Aorta (tissue), 5 donors: ENCODE data around the gene CLSTN1. TPM values are rescaled to one million over a fixed set of nuclear protein-coding genes. Genes with fewer than 3 reads are reported as not detected.

Experiments used
- ATAC-seq: fragments of 200-7000 bp; cut with Tn5 transposase; one replicate; pipeline ENCODE4 v1.9.1; 2022; ENCODE audit warnings: moderate library complexity; ENCODE audit not compliant: low FRiP score
- DNase-seq, 2 donors: peaks; one replicate each; pipeline ENCODE4 v3.0.0-alpha.2; 2020
- H3K27ac ChIP-seq, 2 donors: one replicate each; pipeline ENCODE4 v1.5.1; 2013; ENCODE audit warnings: low read length in 2 of 2, mild to moderate bottlenecking in 2 of 2, moderate library complexity in 2 of 2, control low read depth in 1 of 2, inconsistent platforms in 1 of 2, low read depth in 1 of 2
- H3K27me3 ChIP-seq, 2 donors: one replicate each; pipeline ENCODE4 v1.6.1; 2013; ENCODE audit warnings: control low read depth in 1 of 2, low read length in 1 of 2, mild to moderate bottlenecking in 1 of 2, moderate library complexity in 1 of 2; ENCODE audit not compliant: insufficient read depth in 2 of 2, control insufficient read depth in 1 of 2
- H3K36me3 ChIP-seq, 2 donors: one replicate each; pipeline ENCODE4 v1.6.1; 2013; ENCODE audit warnings: control low read depth in 1 of 2, low read length in 1 of 2, mild to moderate bottlenecking in 1 of 2; ENCODE audit not compliant: insufficient read depth in 2 of 2, control insufficient read depth in 1 of 2
- H3K4me1 ChIP-seq, 2 donors: one replicate each; pipeline ENCODE4 v1.6.1; 2013; ENCODE audit warnings: low read length in 2 of 2, control low read depth in 1 of 2, mild to moderate bottlenecking in 1 of 2, moderate library complexity in 1 of 2; ENCODE audit not compliant: insufficient read depth in 2 of 2, control insufficient read depth in 1 of 2
- H3K4me3 ChIP-seq, 2 donors: one replicate each; pipeline ENCODE4 v1.5.1; 2013; ENCODE audit warnings: low read length in 2 of 2, control low read depth in 1 of 2, mild to moderate bottlenecking in 1 of 2
- H3K9me3 ChIP-seq: one replicate; pipeline ENCODE4 v1.6.1; 2013; ENCODE audit warnings: mild to moderate bottlenecking, low read length; ENCODE audit not compliant: control insufficient read depth
- WGBS, 2 donors: extraction: QIAGEN DNeasy Blood & Tissue Kit; methylation state at CpG; one replicate each; pipeline ENCODE4 v1.1.7; 2013; 5-methylcytosine and 5-hydroxymethylcytosine counted together
- intact Hi-C, 2 donors: fragments of 100-400 bp; cut with DNase I; formaldehyde crosslinking; loops; one replicate each; pipeline versions ENCODE4 v1.14.2 to v1.15.0; 2022
- polyA plus RNA-seq, 2 donors: library from polyadenylated mRNA; stranded (reverse); fragments of 200-250 nt; gene quantifications; one replicate each; pipeline ENCODE4 v1.2.3, GENCODE V29; 2013
- total RNA-seq, 2 donors: library from RNA; stranded (reverse); fragmentation: NEBNext Ultra II Directional; extraction: Animal tissue kit (Norgen Biotek cat#: 25700); gene quantifications; one replicate each; pipeline ENCODE4 v1.2.1, GENCODE V29; 2021
- donor health status: healthy with polysubstance abuse.
- donor health status: Bipolar disorder and iron deficiency.
- donor health status: DM: no; HTN: no; CAD: no.
- donor health status: DM: no; HTN: no; CAD: no.
- donor health status: DM: yes; HTN: yes; CAD: no.

CLSTN1 gene
- total and polyA plus RNA-seq, 4 donors: 17.0 to 113 (median 74.3) TPM

DNA sequence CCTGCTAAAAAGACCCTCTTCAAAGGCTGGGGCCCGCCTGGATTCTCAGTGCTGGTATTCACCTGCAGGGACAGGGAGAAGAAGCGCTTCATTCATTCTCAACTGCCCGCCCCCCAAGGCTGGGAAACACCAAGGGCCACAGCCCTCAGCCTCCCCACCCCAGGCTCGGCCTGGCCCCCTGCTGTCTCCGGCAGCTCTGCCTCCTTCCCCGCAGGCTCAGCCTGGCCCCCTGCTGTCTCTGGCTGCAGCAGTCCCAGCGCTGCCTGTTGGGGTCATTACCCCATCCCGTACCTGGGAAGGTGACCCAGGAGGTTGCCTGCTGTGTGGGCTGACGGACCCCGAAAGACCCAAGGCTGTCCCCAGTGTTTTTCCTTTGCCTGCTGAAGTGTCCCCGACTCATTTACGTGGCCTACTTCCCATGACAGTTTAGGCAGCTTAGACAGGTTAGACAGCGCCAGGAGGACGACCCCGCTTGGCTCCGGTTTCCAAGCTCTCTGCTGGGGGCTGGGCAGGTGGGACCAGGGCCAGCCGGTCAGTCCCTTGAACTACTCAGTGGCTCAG, 22.9 kb upstream of the CLSTN1 start:
- Histone ChIP-seq H3K27me3 (no peaks in the 10 kb centered on the region), H3K27ac (no peak overlapping the region), H3K9me3 (no peaks in the 10 kb centered on the region), H3K4me3 (no peak overlapping the region), H3K4me1 (no peaks in the 10 kb centered on the region), H3K36me3 (no peaks in the 10 kb centered on the region)
- WGBS, 2 donors: 89% methylated on average over 17 of the region's 17 CpGs
- intact Hi-C loops: no loop called here
- peak in 1 of 2 donors; percentile 33 for DNase-seq
- ATAC-seq: no peak

DNA sequence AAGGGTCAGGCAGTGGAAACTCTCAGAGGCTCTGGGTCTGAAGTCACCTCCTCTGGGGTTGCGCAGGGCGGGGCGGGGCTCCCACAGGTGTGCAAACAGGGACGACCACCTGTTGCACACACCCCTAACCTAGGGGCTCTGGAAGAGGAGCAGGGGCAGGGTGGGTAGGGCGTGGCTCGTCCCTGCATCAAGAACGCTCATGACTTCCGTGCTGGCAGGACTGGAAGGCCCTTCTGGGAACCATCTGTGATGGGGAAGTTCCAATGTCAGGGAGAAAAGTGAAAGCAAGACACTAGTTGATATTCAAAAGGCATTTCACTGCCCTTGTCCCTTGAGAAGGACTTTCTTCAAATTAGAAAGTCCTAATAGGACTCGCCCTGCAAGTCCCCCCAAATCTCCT, 22.1 kb upstream of the CLSTN1 start:
- intact Hi-C loops: no loop called here
- no peaks in the 10 kb centered on the region for H3K9me3 ChIP-seq
- H3K36me3 ChIP-seq: no peaks in the 10 kb centered on the region
- H3K4me1 ChIP-seq: no peaks in the 10 kb centered on the region
- ATAC-seq: no peak
- H3K27ac ChIP-seq: no peak overlapping the region
- H3K27me3 ChIP-seq: no peaks in the 10 kb centered on the region
- peak in 1 of 2 donors; percentile 52 for DNase-seq
- 75 to 81% methylated on average over 9 of the region's 9 CpGs for WGBS, 2 donors
- no peak overlapping the region for H3K4me3 ChIP-seq

DNA sequence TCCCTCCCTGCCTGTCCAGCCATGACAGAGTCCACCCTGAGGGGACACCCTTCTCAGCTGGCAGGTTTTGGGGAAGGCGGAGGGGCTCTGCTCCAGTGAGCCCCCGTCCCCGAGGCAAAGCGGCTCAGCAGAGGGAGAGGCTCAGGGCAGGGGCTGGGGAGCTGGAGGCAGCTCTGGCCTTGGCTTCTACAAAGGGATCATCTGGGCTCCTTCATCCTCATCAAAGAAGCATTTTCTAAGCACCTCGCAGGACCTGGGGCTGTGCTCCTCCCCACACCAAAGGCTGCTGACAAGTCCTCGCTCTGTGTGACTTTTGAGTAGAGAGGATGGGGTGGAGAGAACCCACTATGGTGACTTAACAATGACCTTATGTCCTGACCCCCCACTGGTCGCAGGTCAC, 21.0 kb upstream of the CLSTN1 start:
- Histone ChIP-seq H3K36me3 (no peaks in the 10 kb centered on the region), H3K4me3 (no peak overlapping the region), H3K27me3 (no peaks in the 10 kb centered on the region), H3K27ac (no peak overlapping the region), H3K4me1 (no peaks in the 10 kb centered on the region), H3K9me3 (no peaks in the 10 kb centered on the region)
- 85 to 90% methylated on average over 7 of the region's 7 CpGs for WGBS, 2 donors
- ATAC-seq (no peak), DNase-seq (no peak)
- intact Hi-C loops: no loop called here

DNA sequence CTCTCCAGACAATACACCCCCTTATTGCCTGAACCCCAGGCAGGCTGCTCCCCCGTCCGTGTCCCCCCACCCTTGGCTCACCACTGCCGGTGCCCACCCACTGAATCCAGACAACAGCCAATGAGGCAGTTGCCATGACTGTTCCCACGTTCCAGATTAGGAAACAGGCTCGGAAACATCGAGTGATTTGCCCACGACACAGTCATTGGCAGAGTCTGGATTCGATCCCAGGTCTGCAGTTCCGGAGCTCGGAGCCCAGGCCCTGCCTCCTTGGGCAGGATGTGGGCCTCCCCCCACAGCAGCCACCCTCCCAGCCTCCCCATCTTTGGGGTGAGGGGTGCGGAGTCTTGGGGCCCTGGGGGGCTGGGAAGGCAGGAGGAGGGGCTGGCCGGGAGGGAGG, 20.3 kb upstream of the CLSTN1 start:
- no peak for DNase-seq
- H3K27me3 ChIP-seq: no peaks in the 10 kb centered on the region
- peak; percentile 2 for ATAC-seq
- 10% methylated on average over 11 to 12 of the region's 12 CpGs for WGBS, 2 donors
- H3K4me1 ChIP-seq: no peaks in the 10 kb centered on the region
- no peaks in the 10 kb centered on the region for H3K36me3 ChIP-seq
- no peaks in the 10 kb centered on the region for H3K9me3 ChIP-seq
- no peak overlapping the region for H3K27ac ChIP-seq
- intact Hi-C loops: no loop called here
- no peak overlapping the region for H3K4me3 ChIP-seq

DNA sequence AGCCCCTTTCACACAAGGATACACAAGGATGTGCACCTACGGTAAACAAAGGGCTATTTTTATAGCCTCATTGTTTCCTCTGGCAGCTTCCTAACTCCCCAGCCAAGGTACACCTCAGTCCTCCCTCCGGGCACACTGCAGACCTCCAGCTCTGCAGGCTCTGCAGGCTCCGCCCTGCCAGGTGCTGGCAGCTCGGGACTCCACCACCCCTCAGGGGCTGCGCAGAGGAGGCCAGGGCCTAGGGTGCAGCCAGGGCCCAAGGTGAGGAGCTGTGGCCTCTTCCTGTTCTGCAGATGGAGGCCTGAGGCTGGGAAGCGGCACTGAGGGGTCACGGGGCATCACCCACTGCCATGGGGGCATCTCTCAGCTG, 19.8 kb upstream of the CLSTN1 start:
- H3K4me3 ChIP-seq: no peak overlapping the region
- no peaks in the 10 kb centered on the region for H3K36me3 ChIP-seq
- H3K4me1 ChIP-seq: no peaks in the 10 kb centered on the region
- H3K27ac ChIP-seq: no peak overlapping the region
- intact Hi-C loops: no loop called here
- no peaks in the 10 kb centered on the region for H3K9me3 ChIP-seq
- 66 to 69% methylated on average over 7 of the region's 7 CpGs for WGBS, 2 donors
- no peak for ATAC-seq
- DNase-seq: no peak
- no peaks in the 10 kb centered on the region for H3K27me3 ChIP-seq

DNA sequence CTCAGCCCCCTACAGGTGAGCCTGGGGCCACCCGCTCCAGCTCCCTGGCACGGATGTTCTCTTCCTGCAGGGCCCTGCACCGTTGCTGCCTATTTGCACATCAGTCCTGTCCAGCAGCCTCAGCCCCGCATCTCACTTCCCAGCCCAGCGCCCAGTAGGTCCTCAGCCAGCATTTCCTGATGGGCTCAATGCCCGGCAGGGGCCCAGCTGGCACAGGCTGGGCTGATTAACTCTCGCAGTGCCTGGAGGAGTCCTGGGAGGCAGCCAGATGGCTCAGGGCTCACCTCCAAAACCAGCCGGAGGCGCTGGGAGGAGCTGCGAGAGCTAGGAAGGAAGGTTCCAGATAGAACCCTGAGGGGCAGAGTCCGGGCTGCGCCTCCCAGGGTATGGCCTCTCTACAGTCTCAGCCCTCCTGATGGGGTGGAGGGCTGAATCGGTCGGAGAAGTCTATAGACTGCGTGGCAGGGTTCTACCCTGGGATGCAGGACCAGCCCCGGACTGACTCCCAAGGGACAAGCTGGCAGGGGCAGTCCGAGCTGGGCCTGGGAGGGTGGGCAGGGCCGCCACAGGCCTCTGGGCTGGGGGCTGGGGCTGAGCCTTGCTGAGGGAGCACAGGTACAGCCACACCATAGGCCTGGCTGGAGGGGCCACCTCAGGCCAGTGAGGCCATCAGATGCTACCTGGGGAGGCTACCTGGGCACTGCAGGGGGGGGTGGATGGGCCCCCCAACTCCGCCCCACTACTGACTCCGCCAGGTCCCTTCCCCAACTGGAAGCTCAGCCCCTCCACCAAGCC, 19.2 kb upstream of the CLSTN1 start:
- intact Hi-C loops: no loop called here
- Histone ChIP-seq H3K36me3 (no peaks in the 10 kb centered on the region), H3K4me1 (no peaks in the 10 kb centered on the region), H3K27ac (no peak overlapping the region), H3K27me3 (no peaks in the 10 kb centered on the region), H3K4me3 (no peak overlapping the region), H3K9me3 (no peaks in the 10 kb centered on the region)
- DNase-seq: peak in 1 of 2 donors; percentile 73
- ATAC-seq: no peak
- WGBS, 2 donors: 18 to 23% methylated on average over 20 of the region's 20 CpGs

DNA sequence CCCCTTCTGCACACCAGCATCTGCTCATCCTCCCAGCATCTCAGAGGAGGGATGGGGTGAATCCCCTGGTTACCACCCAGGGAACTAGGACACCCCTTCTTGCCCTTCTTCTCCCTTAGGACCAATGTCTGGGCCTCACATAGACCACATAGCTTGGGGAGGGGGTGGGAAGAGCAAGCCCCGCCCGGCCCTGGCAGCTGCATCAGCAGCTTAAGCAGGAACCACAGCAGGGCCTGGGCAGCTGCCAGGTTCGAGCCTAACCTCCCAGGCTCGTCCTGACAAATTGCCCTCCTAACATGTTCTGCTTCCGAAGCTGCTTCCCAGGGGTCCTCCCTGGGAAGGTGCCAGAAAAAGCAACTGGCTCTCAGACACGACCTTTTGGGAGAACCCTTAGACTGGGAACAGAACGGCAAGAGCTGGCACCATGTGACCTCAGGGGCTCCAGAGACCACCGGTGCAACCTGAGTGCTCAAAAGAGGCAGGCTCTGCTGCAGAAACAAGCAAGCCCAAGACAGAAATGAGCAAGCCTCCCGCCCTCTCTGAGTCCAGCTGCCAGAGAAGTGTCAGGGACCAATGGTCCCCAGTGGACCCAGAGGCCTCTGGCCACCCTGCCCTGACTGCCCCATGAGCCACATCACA, 18.4 kb upstream of the CLSTN1 start:
- intact Hi-C loops: no loop called here

DNA sequence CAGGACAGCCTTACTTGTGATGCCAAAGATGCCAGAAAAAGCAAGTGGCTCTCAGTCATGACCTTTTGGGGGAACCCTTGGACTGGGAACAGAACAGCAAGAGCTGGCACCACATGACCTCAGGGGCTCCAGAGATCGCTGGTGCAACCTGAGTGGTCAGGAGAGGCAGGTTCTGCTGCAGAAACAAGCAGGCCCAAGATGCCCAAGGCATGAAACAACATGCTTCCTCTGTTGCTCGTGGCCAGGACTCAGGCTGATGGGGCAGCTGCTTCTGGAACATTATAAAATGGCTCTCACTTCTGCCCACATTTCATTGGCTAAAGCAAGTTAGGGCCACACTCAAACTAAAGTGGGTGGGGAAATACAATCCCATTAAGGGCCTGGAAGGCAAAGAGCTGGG, 17.7 kb upstream of the CLSTN1 start:
- intact Hi-C loops: no loop called here
- ATAC-seq (no peak), DNase-seq (no peak)
- H3K4me1 ChIP-seq: no peaks in the 10 kb centered on the region
- H3K27me3 ChIP-seq: no peaks in the 10 kb centered on the region
- no peaks in the 10 kb centered on the region for H3K36me3 ChIP-seq
- WGBS, 2 donors: 95 to 96% methylated on average over 2 of the region's 2 CpGs
- no peak overlapping the region for H3K4me3 ChIP-seq
- H3K9me3 ChIP-seq: no peaks in the 10 kb centered on the region
- no peak overlapping the region for H3K27ac ChIP-seq

More for the DNA sequence above, 18.4 kb upstream of the CLSTN1 start:
- H3K27ac ChIP-seq: no peak overlapping the region
- no peaks in the 10 kb centered on the region for H3K9me3 ChIP-seq
- no peaks in the 10 kb centered on the region for H3K36me3 ChIP-seq
- WGBS, 2 donors: 46 to 50% methylated on average over 9 of the region's 9 CpGs
- no peak overlapping the region for H3K4me3 ChIP-seq
- ATAC-seq: no peak
- peak in 1 of 2 donors; percentile 62 for DNase-seq
- no peaks in the 10 kb centered on the region for H3K4me1 ChIP-seq
- H3K27me3 ChIP-seq: no peaks in the 10 kb centered on the region

DNA sequence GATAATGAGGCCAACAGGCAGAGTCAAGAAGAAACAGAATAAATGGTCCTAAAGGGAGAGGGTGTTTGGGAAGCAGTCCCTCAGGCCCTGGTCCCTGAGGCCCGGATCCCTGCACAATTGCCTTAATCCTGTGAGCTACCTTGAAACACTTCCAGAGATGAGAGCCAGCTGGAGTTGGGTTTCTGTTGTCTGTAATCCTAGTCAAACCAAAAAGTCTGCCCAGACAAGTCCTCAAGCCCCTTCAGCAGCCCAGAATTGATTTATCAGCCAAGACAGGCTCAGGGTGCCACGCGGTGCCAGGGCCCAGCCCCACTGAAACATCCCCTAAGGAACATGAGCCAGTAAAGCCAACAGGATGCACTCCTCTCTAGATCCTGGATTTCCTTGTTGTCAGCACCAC, 16.4 kb upstream of the CLSTN1 start:
- 25 to 26% methylated on average over 3 of the region's 3 CpGs for WGBS, 2 donors
- Histone ChIP-seq H3K4me1 (no peaks in the 10 kb centered on the region), H3K36me3 (no peaks in the 10 kb centered on the region), H3K27me3 (no peaks in the 10 kb centered on the region), H3K27ac (no peak overlapping the region), H3K4me3 (no peak overlapping the region), H3K9me3 (no peaks in the 10 kb centered on the region)
- ATAC-seq (no peak), DNase-seq (peak in 1 of 2 donors; percentile 27)
- intact Hi-C loops: no loop called here
